Stimulated activated CD4-positive, alpha-beta T cell treated with anti-CD3 and anti-CD28 coated beads, Interleukin-4, amount 100 ng/mL, for 1 hour (primary cell): ENCODE measurements around the gene FXR2.

Experiments
- DNase-seq: peaks from one replicate; pipeline ENCODE4 v3.0.0-alpha.2; 2020

FXR2 gene

GRCh38 chr17:7544911-7545310 is 69.8 kb downstream of the FXR2 start:
- DNase-seq = no peak
